Activated CD4-positive, alpha-beta T cell treated with anti-CD3 and anti-CD28 coated beads, Interleukin-2, amount 10 ng/mL, durations not matched to agents 24 days and 14 days (primary cell): ENCODE measurements around the gene TNFRSF13B. TPM values are rescaled to one million over a fixed set of nuclear protein-coding genes. Genes with fewer than 3 reads are reported as not detected.
"Not testable (repeated sequence)": the region's sequence is repeated elsewhere in the genome, so short reads cannot be mapped to it uniquely, and the experiment has no call there.

Source experiments
- DNase-seq: peaks from one replicate; pipeline ENCODE4 v3.0.0; 2022
- H3K27ac Mint-ChIP-seq: one replicate; pipeline ENCODE4 v1.8.0; 2022; ENCODE audit warnings: mild to moderate bottlenecking, mixed read lengths
- H3K27me3 Mint-ChIP-seq: one replicate; pipeline ENCODE4 v1.8.0; 2022; ENCODE audit warnings: mixed read lengths
- H3K36me3 Mint-ChIP-seq: one replicate; pipeline ENCODE4 v1.8.0; 2022; ENCODE audit warnings: low read depth, mild to moderate bottlenecking, mixed read lengths
- H3K4me1 Mint-ChIP-seq: one replicate; pipeline ENCODE4 v1.8.0; 2021; ENCODE audit warnings: mixed read lengths
- H3K4me3 Mint-ChIP-seq: one replicate; pipeline ENCODE4 v1.8.0; 2022; ENCODE audit warnings: mild to moderate bottlenecking, moderate library complexity, mixed read lengths
- H3K9me3 Mint-ChIP-seq: one replicate; pipeline ENCODE4 v1.8.0; 2021; ENCODE audit warnings: mixed read lengths
- intact Hi-C: fragments of 100-400 bp; cut with micrococcal nuclease; formaldehyde crosslinking; loops from one replicate; pipeline ENCODE4 v1.15.1; 2023
- total RNA-seq: library from RNA; stranded (reverse); gene quantifications from 2 replicates; pipeline ENCODE4 v1.2.3, GENCODE V29; 2022

The TNFRSF13B gene
- total RNA-seq, 1 donor from 2014 or later: not detected

GRCh38 chr17:16972346-16972745, 428 bp upstream of the TNFRSF13B start:
- Mint-ChIP-seq H3K36me3 (no peaks in the 10 kb centered on the region), H3K4me1 (peaks cover 15% of the 10 kb centered on the region), H3K27me3 (peaks cover 10% of the 10 kb centered on the region), H3K4me3 (no peak overlapping the region), H3K27ac (no peak overlapping the region), H3K9me3 (no peaks in the 10 kb centered on the region)
- no peak for DNase-seq
- intact Hi-C loops: no loop called here

- no peak overlapping the region for H3K4me3 Mint-ChIP-seq
- no peak overlapping the region for H3K27ac Mint-ChIP-seq
- no peaks in the 10 kb centered on the region for H3K36me3 Mint-ChIP-seq
- no peaks in the 10 kb centered on the region for H3K9me3 Mint-ChIP-seq
- no peak for DNase-seq
- H3K4me1 Mint-ChIP-seq: peaks cover 2% of the 10 kb centered on the region
- intact Hi-C loops: no loop called here
- H3K27me3 Mint-ChIP-seq: peaks cover 16% of the 10 kb centered on the region
These were observed 1.7 kb downstream of the TNFRSF13B start for GRCh38 chr17:16969931-16970906.

- intact Hi-C loops: no loop called here
- H3K4me1 Mint-ChIP-seq: peaks cover 2% of the 10 kb centered on the region
- no peak for DNase-seq
- no peak overlapping the region for H3K27ac Mint-ChIP-seq
- H3K4me3 Mint-ChIP-seq: no peak overlapping the region
- H3K27me3 Mint-ChIP-seq: peaks cover 14% of the 10 kb centered on the region
- no peaks in the 10 kb centered on the region for H3K36me3 Mint-ChIP-seq
- no peaks in the 10 kb centered on the region for H3K9me3 Mint-ChIP-seq
These were observed 3.1 kb downstream of the TNFRSF13B start for GRCh38 chr17:16968786-16969185.

DNA sequence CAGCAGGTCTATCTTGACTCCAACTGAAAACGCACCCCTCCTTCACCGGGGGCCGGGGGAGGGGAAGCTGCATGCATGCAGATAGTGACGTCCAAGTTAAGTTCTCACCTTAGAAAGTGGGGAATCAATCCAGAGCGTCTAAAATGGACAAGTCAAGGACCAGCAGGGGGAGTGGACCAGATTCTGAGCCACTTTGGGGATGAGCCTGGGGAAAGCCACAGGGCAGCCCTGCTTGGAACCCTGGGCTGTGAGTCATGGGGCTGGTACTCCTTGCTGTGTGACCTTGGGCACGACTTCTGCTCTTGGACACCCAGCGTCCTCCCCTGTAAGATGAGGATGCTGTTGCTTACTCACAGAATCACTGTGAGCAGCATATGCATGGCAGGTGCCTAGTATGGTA, 9.1 kb downstream of the TNFRSF13B start:
- Mint-ChIP-seq H3K4me3 (no peak overlapping the region), H3K27ac (no peak overlapping the region), H3K4me1 (no peaks in the 10 kb centered on the region), H3K27me3 (peaks cover 34% of the 10 kb centered on the region), H3K9me3 (no peaks in the 10 kb centered on the region), H3K36me3 (no peaks in the 10 kb centered on the region)
- DNase-seq: no peak
- intact Hi-C loops: no loop called here

- peaks cover 41% of the 10 kb centered on the region for H3K27me3 Mint-ChIP-seq
- no peaks in the 10 kb centered on the region for H3K36me3 Mint-ChIP-seq
- H3K9me3 Mint-ChIP-seq: no peaks in the 10 kb centered on the region
- intact Hi-C loops: no loop called here
- H3K4me1 Mint-ChIP-seq: no peaks in the 10 kb centered on the region
- no peak overlapping the region for H3K27ac Mint-ChIP-seq
- H3K4me3 Mint-ChIP-seq: no peak overlapping the region
- no peak for DNase-seq
These were observed 10.1 kb downstream of the TNFRSF13B start for GRCh38 chr17:16961792-16962191.

- DNase-seq, H3K9me3 Mint-ChIP-seq, H3K4me1 Mint-ChIP-seq, intact Hi-C loops, H3K36me3 Mint-ChIP-seq, H3K4me3 Mint-ChIP-seq, H3K27ac Mint-ChIP-seq: not testable (repeated sequence)
- peaks cover 43% of the 10 kb centered on the region for H3K27me3 Mint-ChIP-seq
These were observed 10.9 kb downstream of the TNFRSF13B start for GRCh38 chr17:16961022-16961421.

- H3K36me3 Mint-ChIP-seq, H3K27ac Mint-ChIP-seq, DNase-seq, H3K4me3 Mint-ChIP-seq, H3K4me1 Mint-ChIP-seq, intact Hi-C loops, H3K9me3 Mint-ChIP-seq: not testable (repeated sequence)
- peaks cover 29% of the 10 kb centered on the region for H3K27me3 Mint-ChIP-seq
These were observed 16.9 kb downstream of the TNFRSF13B start for GRCh38 chr17:16955011-16955410.

DNA sequence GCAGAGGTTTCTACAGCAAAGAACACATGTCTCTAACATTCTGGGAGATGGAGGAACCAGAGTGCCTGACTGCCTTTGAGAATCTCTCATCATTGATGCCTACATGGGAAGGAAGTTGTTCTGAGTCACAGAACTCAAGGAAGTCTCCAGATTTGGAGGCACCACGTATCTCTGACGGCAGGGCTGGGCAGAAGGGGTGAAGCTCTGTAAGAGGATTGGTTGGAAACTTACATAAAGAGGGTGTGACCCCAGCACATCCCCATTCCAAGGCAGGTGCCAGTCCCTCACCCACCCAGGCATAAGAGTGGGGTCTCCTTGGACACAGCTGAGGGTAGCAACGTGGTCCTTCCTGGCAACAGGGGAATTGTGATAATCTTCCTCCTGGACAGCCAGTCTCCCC, 17.4 kb downstream of the TNFRSF13B start:
- Mint-ChIP-seq H3K9me3 (peaks cover 3% of the 10 kb centered on the region), H3K36me3 (no peaks in the 10 kb centered on the region), H3K27ac (no peak overlapping the region), H3K4me3 (no peak overlapping the region), H3K4me1 (no peaks in the 10 kb centered on the region), H3K27me3 (peaks cover 24% of the 10 kb centered on the region)
- intact Hi-C loops: no loop called here
- DNase-seq: no peak

DNA sequence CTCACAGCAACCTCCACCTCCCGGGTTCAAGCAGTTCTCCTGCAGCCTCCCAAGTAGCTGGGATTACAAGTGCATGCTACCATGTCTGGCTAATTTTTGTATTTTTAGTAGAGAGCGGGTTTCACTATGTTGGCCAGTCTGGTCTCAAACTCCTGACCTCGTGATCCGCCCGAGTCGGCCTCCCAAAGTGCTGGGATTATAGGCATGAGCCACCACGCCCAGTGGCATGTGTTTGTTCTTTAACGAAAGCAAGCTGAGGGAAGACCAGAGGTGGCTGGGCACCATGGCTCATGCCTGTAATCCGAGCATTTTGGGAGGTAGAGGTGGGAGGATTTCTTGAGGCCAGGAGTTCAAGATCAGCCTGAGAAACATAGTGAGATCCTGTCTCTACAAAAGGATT, 18.1 kb downstream of the TNFRSF13B start:
- peaks cover 21% of the 10 kb centered on the region for H3K27me3 Mint-ChIP-seq
- intact Hi-C loops: no loop called here
- H3K9me3 Mint-ChIP-seq: peaks cover 8% of the 10 kb centered on the region
- no peaks in the 10 kb centered on the region for H3K4me1 Mint-ChIP-seq
- no peaks in the 10 kb centered on the region for H3K36me3 Mint-ChIP-seq
- DNase-seq: no peak
- no peak overlapping the region for H3K27ac Mint-ChIP-seq
- no peak overlapping the region for H3K4me3 Mint-ChIP-seq

DNA sequence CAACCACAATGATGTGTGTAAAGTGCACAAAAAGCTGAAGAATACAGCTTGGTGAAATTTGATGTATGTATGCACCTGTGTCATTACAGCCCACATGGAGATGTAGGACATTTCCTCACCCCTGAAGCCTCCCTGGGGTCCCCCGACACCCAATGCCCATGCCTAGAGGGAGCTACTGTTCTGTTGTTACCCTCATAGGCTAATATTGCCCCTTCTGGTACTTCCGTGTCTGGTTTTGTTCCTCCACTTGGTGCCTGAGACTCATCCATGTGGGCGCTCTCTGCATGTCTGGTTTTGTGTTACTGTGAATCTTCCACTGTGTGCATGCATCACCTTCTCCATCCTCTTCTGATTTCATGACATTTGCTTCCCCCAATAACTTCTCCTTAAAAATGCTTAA, 18.6 kb downstream of the TNFRSF13B start:
- no peak for DNase-seq
- Mint-ChIP-seq H3K27ac (no peak overlapping the region), H3K36me3 (no peaks in the 10 kb centered on the region), H3K9me3 (peaks cover 12% of the 10 kb centered on the region), H3K27me3 (peaks cover 17% of the 10 kb centered on the region), H3K4me1 (no peaks in the 10 kb centered on the region), H3K4me3 (no peak overlapping the region)
- intact Hi-C loops: no loop called here

DNA sequence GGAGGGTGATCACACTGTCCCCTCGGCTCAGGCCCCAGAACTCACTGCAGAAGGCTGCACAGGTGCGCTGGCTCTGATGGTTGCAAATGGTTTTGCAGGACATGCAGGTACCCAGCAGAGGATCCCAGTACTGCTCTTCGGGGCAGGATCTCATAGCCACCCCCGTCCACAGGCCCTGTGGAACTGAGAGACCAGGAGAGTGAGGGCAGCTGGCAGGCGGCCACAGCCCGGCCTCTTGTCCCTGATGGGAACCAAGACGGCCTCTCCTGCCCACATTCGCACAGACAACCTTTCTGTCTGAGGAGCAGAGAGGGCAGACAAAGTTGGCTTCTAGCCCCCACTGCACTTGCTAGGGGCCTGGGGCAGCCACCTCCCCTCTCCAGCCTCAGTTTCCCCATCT, 19.5 kb downstream of the TNFRSF13B start:
- intact Hi-C loops: no loop called here
- no peaks in the 10 kb centered on the region for H3K4me1 Mint-ChIP-seq
- DNase-seq: no peak
- peaks cover 18% of the 10 kb centered on the region for H3K9me3 Mint-ChIP-seq
- H3K36me3 Mint-ChIP-seq: no peaks in the 10 kb centered on the region
- no peak overlapping the region for H3K4me3 Mint-ChIP-seq
- H3K27ac Mint-ChIP-seq: no peak overlapping the region
- peaks cover 17% of the 10 kb centered on the region for H3K27me3 Mint-ChIP-seq

DNA sequence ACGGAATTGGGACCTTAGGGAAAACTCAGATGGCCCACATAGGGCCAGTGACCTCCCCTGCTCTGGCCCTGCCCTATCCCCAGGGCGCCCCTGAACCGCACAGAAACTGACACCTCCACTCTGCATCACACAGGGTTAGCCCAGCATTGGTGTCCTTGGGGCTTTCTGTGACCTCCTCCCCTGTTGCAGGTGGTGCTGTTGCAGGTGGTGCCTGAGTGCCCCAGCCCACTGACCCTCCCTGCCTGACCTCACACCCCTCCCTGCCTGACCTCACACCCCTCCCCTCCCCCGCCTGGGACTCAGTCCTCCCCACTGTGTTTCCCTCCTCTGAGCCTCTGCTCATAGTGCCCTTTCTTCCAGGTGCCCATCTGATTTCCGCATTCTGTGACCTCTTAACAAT, 21.4 kb downstream of the TNFRSF13B start:
- no peaks in the 10 kb centered on the region for H3K4me1 Mint-ChIP-seq
- DNase-seq: no peak
- H3K27ac Mint-ChIP-seq: no peak overlapping the region
- no peak overlapping the region for H3K4me3 Mint-ChIP-seq
- H3K27me3 Mint-ChIP-seq: peaks cover 8% of the 10 kb centered on the region
- H3K9me3 Mint-ChIP-seq: peaks cover 20% of the 10 kb centered on the region
- intact Hi-C loops: no loop called here
- no peaks in the 10 kb centered on the region for H3K36me3 Mint-ChIP-seq

GRCh38 chr17:16948587-16949376, 23.1 kb downstream of the TNFRSF13B start:
- Mint-ChIP-seq H3K36me3 (no peaks in the 10 kb centered on the region), H3K9me3 (peaks cover 20% of the 10 kb centered on the region), H3K4me3 (no peak overlapping the region), H3K27me3 (peaks cover 5% of the 10 kb centered on the region), H3K4me1 (no peaks in the 10 kb centered on the region), H3K27ac (no peak overlapping the region)
- intact Hi-C loops: no loop called here
- no peak for DNase-seq

- Mint-ChIP-seq H3K4me3 (no peak overlapping the region), H3K4me1 (no peaks in the 10 kb centered on the region), H3K27ac (no peak overlapping the region), H3K36me3 (no peaks in the 10 kb centered on the region), H3K9me3 (peaks cover 20% of the 10 kb centered on the region), H3K27me3 (peaks cover 5% of the 10 kb centered on the region)
- no peak for DNase-seq
- intact Hi-C loops: no loop called here
These were observed 24.4 kb downstream of the TNFRSF13B start for GRCh38 chr17:16947470-16947869.
